Measurements from ENCODE around the gene GSTK1. TPM values are rescaled to one million over a fixed set of nuclear protein-coding genes. Genes with fewer than 3 reads are reported as not detected.

The GSTK1 gene
- total RNA-seq, 1 donor: 69.1 TPM

- no peak for TF ChIP-seq CTCF (IDR thresholded peaks at IDR 0.05; ENCODE audit: insufficient read depth, low read depth, low read length)
- H3K4me3 ChIP-seq (ENCODE audit: low read depth, low read length): no peak overlapping the region
- no peak for DNase-seq (ENCODE audit: low read depth)
Observed at GRCh38 chr7:143230602-143231457, 32.4 kb upstream of the GSTK1 start.

DNA sequence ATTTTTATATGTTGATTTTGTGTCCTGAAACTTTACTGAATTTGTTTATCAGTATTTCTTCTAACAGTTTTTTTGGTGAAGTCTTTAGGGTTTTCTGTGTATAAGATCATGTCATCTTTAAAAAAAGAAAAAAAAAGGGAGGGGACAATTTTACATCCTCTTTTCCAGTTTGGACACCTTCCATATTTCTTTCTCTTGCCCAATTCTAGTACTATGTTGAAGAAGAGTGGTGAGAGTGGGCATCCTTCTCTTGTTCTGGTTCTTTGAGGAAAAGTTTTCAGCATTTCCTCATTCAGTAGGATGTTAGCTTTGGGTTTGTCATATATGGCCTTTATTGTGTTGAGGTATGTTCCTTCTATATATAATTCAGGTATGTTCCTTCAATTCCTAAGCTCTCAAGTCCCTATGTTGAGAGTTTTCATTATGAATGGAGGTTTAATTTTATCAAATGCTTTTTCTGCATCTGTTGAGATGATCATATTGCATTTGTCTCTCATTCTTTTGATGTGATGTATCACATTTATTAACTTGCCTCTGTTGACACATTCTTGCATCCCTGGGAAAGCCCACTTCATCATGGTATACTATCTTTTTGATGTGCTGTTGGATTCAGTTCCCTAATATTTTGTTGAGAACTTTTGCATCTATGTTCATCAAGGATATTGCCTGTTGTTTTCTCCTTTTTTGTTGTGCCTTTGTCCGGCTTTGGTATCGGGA, 29.3 kb upstream of the GSTK1 start:
- no peak for TF ChIP-seq CTCF (IDR thresholded peaks at IDR 0.05; ENCODE audit: insufficient read depth, low read depth, low read length)
- no peak overlapping the region for H3K4me3 ChIP-seq (ENCODE audit: low read depth, low read length)
- no peak for DNase-seq (ENCODE audit: low read depth)

DNA sequence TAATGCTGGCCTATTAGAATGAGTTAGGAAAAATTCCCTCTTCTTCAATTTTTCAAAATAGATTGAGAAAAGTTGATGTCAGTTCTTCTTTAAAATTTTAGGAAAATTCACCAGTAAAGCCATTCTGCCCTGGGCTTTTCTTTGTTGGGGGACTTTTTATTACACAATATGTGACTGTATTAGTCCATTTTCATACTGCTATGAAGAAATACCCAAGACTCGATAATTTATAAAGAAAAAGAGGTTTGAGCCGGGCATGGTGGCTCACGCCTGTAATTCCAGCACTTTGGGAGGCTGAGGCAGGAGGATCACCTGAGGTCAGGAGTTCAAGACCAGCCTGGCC, 28.7 kb upstream of the GSTK1 start:
- DNase-seq (ENCODE audit: low read depth): no peak
- TF ChIP-seq CTCF (IDR thresholded peaks at IDR 0.05; ENCODE audit: insufficient read depth, low read depth, low read length): no peak
- H3K4me3 ChIP-seq (ENCODE audit: low read depth, low read length): no peak overlapping the region

GRCh38 chr7:143235561-143235960, 27.7 kb upstream of the GSTK1 start:
- DNase-seq (ENCODE audit: low read depth): no peak
- H3K4me3 ChIP-seq (ENCODE audit: low read depth, low read length): no peak overlapping the region
- no peak for TF ChIP-seq CTCF (IDR thresholded peaks at IDR 0.05; ENCODE audit: insufficient read depth, low read depth, low read length)

DNA sequence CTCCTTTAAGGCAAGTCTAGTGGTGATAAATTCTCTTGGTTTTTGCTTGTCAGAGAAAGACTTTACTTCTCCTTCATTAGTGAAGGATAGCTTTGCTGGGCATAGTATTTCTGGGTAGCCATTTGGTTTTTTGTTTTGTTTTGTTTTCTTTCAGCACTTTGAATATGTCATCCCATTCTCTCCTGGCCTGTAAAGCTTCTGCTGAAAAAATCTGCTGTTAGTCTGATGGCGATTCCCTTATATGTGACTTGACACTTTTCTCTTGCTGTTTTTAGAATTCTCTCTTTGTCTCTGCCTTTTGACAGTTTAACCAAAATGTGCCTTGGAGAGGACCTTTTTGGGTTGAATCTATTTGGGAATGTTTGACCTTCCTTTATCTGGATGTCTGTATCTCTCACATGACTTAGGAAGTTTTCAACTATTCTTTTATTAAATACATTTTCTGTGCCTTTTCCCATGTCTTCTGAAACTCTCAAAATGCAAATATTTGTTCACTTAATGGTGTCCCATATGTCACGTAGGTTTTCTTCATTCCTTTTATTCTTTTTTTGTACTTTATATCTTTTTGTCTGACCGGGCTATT, 26.7 kb upstream of the GSTK1 start:
- no peak overlapping the region for H3K4me3 ChIP-seq (ENCODE audit: low read depth, low read length)
- TF ChIP-seq CTCF (IDR thresholded peaks at IDR 0.05; ENCODE audit: insufficient read depth, low read depth, low read length): no peak
- DNase-seq (ENCODE audit: low read depth): no peak

- H3K4me3 ChIP-seq (ENCODE audit: low read depth, low read length): no peak overlapping the region
- no peak for DNase-seq (ENCODE audit: low read depth)
- TF ChIP-seq CTCF (IDR thresholded peaks at IDR 0.05; ENCODE audit: insufficient read depth, low read depth, low read length): no peak
Observed at GRCh38 chr7:143237366-143237765, 25.9 kb upstream of the GSTK1 start.

All from fibroblast of villous mesenchyme (primary cell).